ENCODE results near the gene PCSK4. TPM values are rescaled to one million over a fixed set of nuclear protein-coding genes. Genes with fewer than 3 reads are reported as not detected.

The PCSK4 gene
- total and polyA plus RNA-seq, 9 of the 15 experiments (the other 6 are each of a cell fraction or from before 2014, with no cell fraction given) = 0.01 to 9.1 (median 2.1) TPM; not detected in 1

GRCh38 chr19:1450735-1451731 lies 39.1 kb downstream of the PCSK4 start:
- POLR2A ChIA-PET = interaction anchor here (0.8 to 1.1 kb wide), 2 partner anchors 9 to 11 kb away, joined by 3 read pairs; no protein-coding TSS in a partner anchor
- in situ Hi-C loops (cut with MboI) = no loop called here
- BruUV-seq (replicated peaks) = no TSS peak
- intact Hi-C loops (cut with micrococcal nuclease) = no loop called here
- DNase-seq (ENCODE audit: extremely low read depth in 1 of 4, low spot score in 3 of 4) (no peak), FAIRE-seq (no peak), ATAC-seq (no peak)
- H2AFZ ChIP-seq (ENCODE audit: low read depth, low read length) = no peak overlapping the region
- peaks cover 20% of the 10 kb centered on the region; the same call in 1 of the 2 replicates for H4K20me1 ChIP-seq (replicated peaks; ENCODE audit: control insufficient read depth, insufficient read depth, low read length)
- no peak overlapping the region for H3K27ac ChIP-seq (ENCODE audit: extremely low read depth, low read depth, low read length)
- WGBS (ENCODE audit: insufficient coverage, low coverage, missing lambda C conversion rate) = 20% methylated on average over 20 of the region's 22 CpGs
- H3K79me2 ChIP-seq (ENCODE audit: control insufficient read depth, insufficient read depth, low read length) = no peaks in the 10 kb centered on the region
- no peak overlapping the region for H3K4me2 ChIP-seq (ENCODE audit: insufficient read depth, low read length)
- CTCF ChIA-PET (ENCODE audit: low intra/inter-chr PET ratio) = no interaction called here
- H3K9me3 ChIP-seq (replicated peaks; ENCODE audit: control insufficient read depth, insufficient read depth, low read depth, low read length) = no peaks in the 10 kb centered on the region
- peaks cover 4% of the 10 kb centered on the region for H3K9me1 ChIP-seq (ENCODE audit: control insufficient read depth, insufficient read depth, low read length)
- peaks cover 0 to 12% of the 10 kb centered on the region in 2 experiments; a peak in 1 of 5 replicates for H3K27me3 ChIP-seq (ENCODE audit: control insufficient read depth in 2 of 2, insufficient read depth in 2 of 2, low read length in 2 of 2)
- no peak overlapping the region for H3K4me3 ChIP-seq
- H3K4me1 ChIP-seq (replicated peaks in 1 of 2; ENCODE audit: control insufficient read depth in 2 of 2, insufficient read depth in 2 of 2, low read length in 2 of 2) = peaks cover 2 to 74% of the 10 kb centered on the region in 2 experiments; a peak in 4 of 5 replicates
- H3K36me3 ChIP-seq (ENCODE audit: control insufficient read depth, insufficient read depth, low read length) = no peaks in the 10 kb centered on the region
- H3K9ac ChIP-seq (ENCODE audit: insufficient read depth in 1 of 2, low read depth in 2 of 2, low read length in 2 of 2) = no peak overlapping the region
- TF ChIP-seq ZNF134 (CRISPR knock-in tag; conservative IDR thresholded peaks at IDR 0.05) (0 out of 2 replicates have a peak, but pooled peaks have one; percentile 8), SFPQ (IDR thresholded peaks at IDR 0.05; ENCODE audit: low read depth, low read length) (no peak), DACH1 (IDR thresholded peaks at IDR 0.05; ENCODE audit: partially characterized antibody) (no peak), BCOR (IDR thresholded peaks at IDR 0.05) (peak; percentile 89), ZFP36 (IDR thresholded peaks at IDR 0.05; ENCODE audit: low read depth, low read length, partially characterized antibody) (peak; percentile 84), ZNF696 (CRISPR knock-in tag; conservative IDR thresholded peaks at IDR 0.05) (no peak), TFAP4 (CRISPR knock-in tag; IDR thresholded peaks at IDR 0.05; ENCODE audit: borderline replicate concordance) (0 out of 2 replicates have a peak, but pooled peaks have one; percentile 42), AFF4 (CRISPR knock-in tag; IDR thresholded peaks at IDR 0.05) (no peak), BRF2 (IDR thresholded peaks at IDR 0.05; ENCODE audit: borderline replicate concordance, insufficient read depth, insufficient read length) (no peak), ZNF184 (CRISPR knock-in tag; IDR thresholded peaks at IDR 0.05) (no peak), POLR2G (IDR thresholded peaks at IDR 0.05; ENCODE audit: low read depth, low read length) (0 out of 2 replicates have a peak, but pooled peaks have one; percentile 23)
